Activated CD8-positive, alpha-beta memory T cell treated with anti-CD3 and anti-CD28 coated beads for 24 hours (primary cell): ENCODE results near the gene MTCL1.

Source experiments
- DNase-seq: peaks from one replicate; pipeline ENCODE4 v3.0.0-alpha.2; 2020

The MTCL1 gene

DNA sequence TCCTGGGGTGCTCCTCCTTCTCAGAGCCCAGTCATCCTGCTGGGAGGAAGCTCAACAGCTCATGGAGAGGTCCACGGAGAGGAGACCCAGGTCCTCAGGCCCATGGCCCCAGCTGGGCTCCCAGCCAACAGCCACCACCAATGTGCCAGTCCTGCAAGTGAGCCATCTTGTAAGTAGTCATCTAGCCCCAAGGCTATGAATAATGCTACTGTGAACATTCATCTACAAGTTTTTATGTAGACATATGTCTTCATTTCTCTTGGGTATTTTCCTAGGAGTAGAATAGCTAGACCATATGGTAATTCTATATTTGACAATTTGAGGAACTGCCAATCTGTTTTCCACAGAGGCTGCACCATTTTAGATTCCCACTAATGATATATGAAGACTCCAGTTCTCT is 166.1 kb downstream of the MTCL1 start:
- DNase-seq, result no peak

DNA sequence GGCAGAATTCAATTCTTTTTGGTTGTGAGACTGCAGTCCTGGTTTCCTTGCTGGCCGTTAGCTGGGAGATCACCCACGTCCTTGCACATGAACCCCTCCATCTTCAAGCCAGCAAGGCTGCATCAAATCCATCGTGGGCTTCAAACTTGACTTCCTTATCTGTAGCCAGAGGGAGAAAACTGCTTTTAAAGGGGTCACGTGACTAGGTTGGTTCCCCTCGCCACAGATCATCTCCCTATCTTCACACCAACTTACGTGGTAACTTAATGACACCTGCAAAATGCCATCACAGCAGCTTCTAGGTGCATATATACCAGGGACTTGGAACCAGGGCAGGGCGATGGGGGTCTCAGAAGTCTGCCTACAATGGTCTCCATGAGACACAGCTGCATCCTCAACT is 169.5 kb downstream of the MTCL1 start:
- no peak for DNase-seq

DNA sequence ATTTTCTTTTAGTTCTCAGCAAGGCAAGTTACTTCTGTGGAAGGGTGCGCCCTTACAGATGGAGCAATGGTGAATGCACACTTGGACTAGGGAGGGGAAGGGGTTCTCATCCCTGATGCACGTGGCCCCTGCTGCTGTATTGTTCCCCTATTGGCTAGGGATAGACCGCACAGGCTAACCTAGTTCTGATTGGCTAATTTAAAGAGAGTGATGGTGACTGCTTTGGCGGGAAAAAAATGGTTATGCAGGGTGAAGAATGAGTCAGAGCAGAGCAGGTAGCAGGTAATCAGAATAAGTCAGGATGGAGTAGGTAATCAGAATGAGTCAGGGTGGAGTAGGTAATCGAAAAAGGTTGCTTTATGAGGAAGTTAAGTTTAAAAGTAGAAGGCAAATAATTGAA is 171.5 kb downstream of the MTCL1 start:
- DNase-seq, result no peak

DNA sequence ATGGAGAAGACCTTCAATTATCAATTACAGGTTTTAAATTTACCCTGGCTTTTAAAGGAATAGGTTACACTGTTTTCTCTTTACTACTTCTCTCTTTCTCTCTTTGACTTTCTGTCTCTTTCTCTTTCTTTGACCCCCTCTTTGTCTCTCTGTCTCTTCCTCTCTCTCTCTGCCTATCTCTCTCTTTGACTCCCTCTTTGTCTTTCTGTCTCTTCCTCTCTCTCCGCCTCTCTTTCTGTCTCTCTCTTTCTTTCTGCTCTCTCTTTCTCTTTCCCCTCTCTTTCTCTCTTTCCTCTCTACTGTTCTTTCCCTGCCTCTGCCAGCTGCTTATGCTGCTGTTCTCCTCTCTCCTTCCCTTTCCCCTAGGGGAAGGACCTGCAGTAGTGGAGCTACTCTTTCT is 175.7 kb downstream of the MTCL1 start:
- no peak for DNase-seq
